ENCODE results near the gene HTATIP2. TPM values are rescaled to one million over a fixed set of nuclear protein-coding genes. Genes with fewer than 3 reads are reported as not detected.
"Not testable (repeated sequence)": the region's sequence is repeated elsewhere in the genome, so short reads cannot be mapped to it uniquely, and the experiment has no call there.

The HTATIP2 gene
- total RNA-seq, 1 donor from 2014 or later: 25.4 TPM

GRCh38 chr11:20362481-20362880 is 1.0 kb upstream of the HTATIP2 start:
- TF ChIP-seq, protein P1, sequence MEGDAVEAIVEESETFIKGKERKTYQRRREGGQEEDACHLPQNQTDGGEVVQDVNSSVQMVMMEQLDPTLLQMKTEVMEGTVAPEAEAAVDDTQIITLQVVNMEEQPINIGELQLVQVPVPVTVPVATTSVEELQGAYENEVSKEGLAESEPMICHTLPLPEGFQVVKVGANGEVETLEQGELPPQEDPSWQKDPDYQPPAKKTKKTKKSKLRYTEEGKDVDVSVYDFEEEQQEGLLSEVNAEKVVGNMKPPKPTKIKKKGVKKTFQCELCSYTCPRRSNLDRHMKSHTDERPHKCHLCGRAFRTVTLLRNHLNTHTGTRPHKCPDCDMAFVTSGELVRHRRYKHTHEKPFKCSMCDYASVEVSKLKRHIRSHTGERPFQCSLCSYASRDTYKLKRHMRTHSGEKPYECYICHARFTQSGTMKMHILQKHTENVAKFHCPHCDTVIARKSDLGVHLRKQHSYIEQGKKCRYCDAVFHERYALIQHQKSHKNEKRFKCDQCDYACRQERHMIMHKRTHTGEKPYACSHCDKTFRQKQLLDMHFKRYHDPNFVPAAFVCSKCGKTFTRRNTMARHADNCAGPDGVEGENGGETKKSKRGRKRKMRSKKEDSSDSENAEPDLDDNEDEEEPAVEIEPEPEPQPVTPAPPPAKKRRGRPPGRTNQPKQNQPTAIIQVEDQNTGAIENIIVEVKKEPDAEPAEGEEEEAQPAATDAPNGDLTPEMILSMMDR (IDR thresholded peaks at IDR 0.05; ENCODE audit: insufficient read depth, low read depth, low read length): no peak
- no peak for TF ChIP-seq EZH2 (IDR thresholded peaks at IDR 0.05; ENCODE audit: insufficient read depth, low read length)
- no peak overlapping the region for H3K4me2 ChIP-seq (ENCODE audit: low read length)
- Mint-ChIP-seq H3K27me3 (ENCODE audit: low read depth, unreplicated experiment) (peaks cover 4% of the 10 kb centered on the region), H3K9me3 (ENCODE audit: unreplicated experiment) (peaks cover 3% of the 10 kb centered on the region), H3K4me1 (ENCODE audit: low read depth, unreplicated experiment) (peaks cover 18% of the 10 kb centered on the region), H3K27ac (ENCODE audit: unreplicated experiment) (no peak overlapping the region), H3K36me3 (ENCODE audit: low read depth, unreplicated experiment) (no peaks in the 10 kb centered on the region), H3K4me3 (ENCODE audit: unreplicated experiment) (peak overlapping the region; percentile 88)
- H3K9ac ChIP-seq (ENCODE audit: low read length): no peak overlapping the region
- no peak overlapping the region for H2AFZ ChIP-seq (ENCODE audit: low read depth, low read length)
- no peaks in the 10 kb centered on the region for H3K9me3 ChIP-seq (ENCODE audit: insufficient read depth, low read depth, low read length)
- H3K27me3 ChIP-seq (ENCODE audit: insufficient read depth, low read length): peaks cover 4% of the 10 kb centered on the region
- H3K36me3 ChIP-seq (ENCODE audit: insufficient read depth, low read length): no peaks in the 10 kb centered on the region
- no peak overlapping the region for H3K4me3 ChIP-seq (ENCODE audit: insufficient read depth, low read depth, low read length)
- peaks cover 11% of the 10 kb centered on the region for H3K4me1 ChIP-seq (ENCODE audit: insufficient read depth, low read length)
- no peak for DNase-seq (ENCODE audit: low read depth)
- H3K79me2 ChIP-seq (ENCODE audit: insufficient read depth, low read length): no peaks in the 10 kb centered on the region
- no peak overlapping the region for H3K27ac ChIP-seq (ENCODE audit: low read depth, low read length)
- no peaks in the 10 kb centered on the region for H4K20me1 ChIP-seq (ENCODE audit: insufficient read depth, low read length)
- FAIRE-seq: no peak

DNA sequence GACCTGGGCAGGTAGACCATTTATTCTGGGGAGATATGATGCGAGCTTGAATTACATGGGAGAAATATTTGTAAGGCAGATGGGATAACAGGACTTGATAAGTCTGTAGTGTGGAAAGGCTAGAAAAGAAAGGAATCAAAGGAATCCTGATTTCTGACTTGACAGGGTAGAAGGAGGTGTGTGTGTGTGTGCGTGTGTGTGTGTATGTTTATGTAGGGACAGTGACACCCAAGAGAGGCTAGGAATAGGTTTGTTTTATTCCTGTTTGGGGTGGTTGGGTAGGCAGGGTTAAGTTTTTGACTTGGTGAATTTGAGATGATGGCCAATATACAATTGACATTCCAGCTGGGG is 390 bp upstream of the HTATIP2 start:
- no peaks in the 10 kb centered on the region for H4K20me1 ChIP-seq (ENCODE audit: insufficient read depth, low read length)
- peaks cover 4% of the 10 kb centered on the region for H3K27me3 Mint-ChIP-seq (ENCODE audit: low read depth, unreplicated experiment)
- H3K36me3 Mint-ChIP-seq (ENCODE audit: low read depth, unreplicated experiment): no peaks in the 10 kb centered on the region
- H3K9ac ChIP-seq (ENCODE audit: low read length): no peak overlapping the region
- DNase-seq (ENCODE audit: low read depth) (no peak), FAIRE-seq (no peak)
- no peaks in the 10 kb centered on the region for H3K9me3 ChIP-seq (ENCODE audit: insufficient read depth, low read depth, low read length)
- H3K36me3 ChIP-seq (ENCODE audit: insufficient read depth, low read length): no peaks in the 10 kb centered on the region
- H3K9me3 Mint-ChIP-seq (ENCODE audit: unreplicated experiment): peaks cover 3% of the 10 kb centered on the region
- H3K79me2 ChIP-seq (ENCODE audit: insufficient read depth, low read length): no peaks in the 10 kb centered on the region
- peak overlapping the region; percentile 88 for H3K4me3 Mint-ChIP-seq (ENCODE audit: unreplicated experiment)
- TF ChIP-seq EZH2 (IDR thresholded peaks at IDR 0.05; ENCODE audit: insufficient read depth, low read length): no peak
- TF ChIP-seq, protein P1 (IDR thresholded peaks at IDR 0.05; ENCODE audit: insufficient read depth, low read depth, low read length): no peak
- H3K4me2 ChIP-seq (ENCODE audit: low read length): peak overlapping the region; percentile 83
- no peaks in the 10 kb centered on the region for H3K27me3 ChIP-seq (ENCODE audit: insufficient read depth, low read length)
- peak overlapping the region; percentile 60 for H3K4me3 ChIP-seq (ENCODE audit: insufficient read depth, low read depth, low read length)
- H3K4me1 Mint-ChIP-seq (ENCODE audit: low read depth, unreplicated experiment): peaks cover 22% of the 10 kb centered on the region
- peaks cover 12% of the 10 kb centered on the region for H3K4me1 ChIP-seq (ENCODE audit: insufficient read depth, low read length)
- peak overlapping the region; percentile 79 for H2AFZ ChIP-seq (ENCODE audit: low read depth, low read length)
- H3K27ac Mint-ChIP-seq (ENCODE audit: unreplicated experiment): peak overlapping the region; percentile 26
- H3K27ac ChIP-seq (ENCODE audit: low read depth, low read length): no peak overlapping the region

- no peak for DNase-seq (ENCODE audit: low read depth)
- no peak for TF ChIP-seq EZH2 (IDR thresholded peaks at IDR 0.05; ENCODE audit: insufficient read depth, low read length)
- TF ChIP-seq, protein P1 (IDR thresholded peaks at IDR 0.05; ENCODE audit: insufficient read depth, low read depth, low read length): no peak
- Histone ChIP-seq H3K4me3 (ENCODE audit: insufficient read depth, low read depth, low read length) (peak overlapping the region; percentile 60), H3K36me3 (ENCODE audit: insufficient read depth, low read length) (no peaks in the 10 kb centered on the region), H3K4me1 (ENCODE audit: insufficient read depth, low read length) (peaks cover 18% of the 10 kb centered on the region), H3K4me2 (ENCODE audit: low read length) (peak overlapping the region; percentile 83), H4K20me1 (ENCODE audit: insufficient read depth, low read length) (no peaks in the 10 kb centered on the region), H3K79me2 (ENCODE audit: insufficient read depth, low read length) (no peaks in the 10 kb centered on the region), H3K27ac (ENCODE audit: low read depth, low read length) (no peak overlapping the region), H2AFZ (ENCODE audit: low read depth, low read length) (peak overlapping the region; percentile 79), H3K9me3 (ENCODE audit: insufficient read depth, low read depth, low read length) (no peaks in the 10 kb centered on the region), H3K9ac (ENCODE audit: low read length) (peak overlapping the region; percentile 61), H3K27me3 (ENCODE audit: insufficient read depth, low read length) (no peaks in the 10 kb centered on the region)
- peaks cover 26% of the 10 kb centered on the region for H3K4me1 Mint-ChIP-seq (ENCODE audit: low read depth, unreplicated experiment)
- peak overlapping the region; percentile 86 for H3K4me3 Mint-ChIP-seq (ENCODE audit: unreplicated experiment)
- H3K9me3 Mint-ChIP-seq (ENCODE audit: unreplicated experiment): peaks cover 3% of the 10 kb centered on the region
- H3K36me3 Mint-ChIP-seq (ENCODE audit: low read depth, unreplicated experiment): peaks cover under 1% of the 10 kb centered on the region
- FAIRE-seq: no peak
- H3K27me3 Mint-ChIP-seq (ENCODE audit: low read depth, unreplicated experiment): peaks cover 4% of the 10 kb centered on the region
- no peak overlapping the region for H3K27ac Mint-ChIP-seq (ENCODE audit: unreplicated experiment)
Measured at GRCh38 chr11:20364341-20364792, 853 bp downstream of the HTATIP2 start.

DNA sequence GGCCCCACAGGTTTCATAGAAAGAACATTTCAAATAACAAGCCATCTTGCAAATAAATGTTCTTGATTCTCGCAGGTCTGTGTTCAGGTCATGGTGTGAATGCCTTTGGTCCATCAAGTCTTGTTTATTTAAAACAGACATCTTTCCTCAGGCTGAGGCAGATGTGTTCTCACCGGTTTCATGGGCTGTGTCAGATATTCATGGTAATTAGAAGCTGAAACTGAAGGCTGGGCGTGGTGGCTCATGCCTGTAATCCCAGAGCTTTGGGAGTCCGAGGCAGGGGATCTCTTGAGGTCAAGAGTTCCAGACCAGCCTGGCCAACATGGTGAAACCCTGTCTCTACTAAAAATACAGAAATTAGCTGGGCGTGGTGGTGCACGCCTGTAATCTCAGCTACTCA is 2.0 kb downstream of the HTATIP2 start:
- not testable (repeated sequence) for H3K79me2 ChIP-seq (ENCODE audit: insufficient read depth, low read length); H3K36me3 Mint-ChIP-seq (ENCODE audit: low read depth, unreplicated experiment); H2AFZ ChIP-seq (ENCODE audit: low read depth, low read length); H3K27me3 Mint-ChIP-seq (ENCODE audit: low read depth, unreplicated experiment); H3K27ac ChIP-seq (ENCODE audit: low read depth, low read length); H3K9me3 Mint-ChIP-seq (ENCODE audit: unreplicated experiment); H3K27me3 ChIP-seq (ENCODE audit: insufficient read depth, low read length); H3K9me3 ChIP-seq (ENCODE audit: insufficient read depth, low read depth, low read length); FAIRE-seq; H3K27ac Mint-ChIP-seq (ENCODE audit: unreplicated experiment); H3K4me2 ChIP-seq (ENCODE audit: low read length); DNase-seq (ENCODE audit: low read depth); H4K20me1 ChIP-seq (ENCODE audit: insufficient read depth, low read length); H3K4me3 Mint-ChIP-seq (ENCODE audit: unreplicated experiment); H3K9ac ChIP-seq (ENCODE audit: low read length); H3K36me3 ChIP-seq (ENCODE audit: insufficient read depth, low read length); H3K4me3 ChIP-seq (ENCODE audit: insufficient read depth, low read depth, low read length)
- peaks cover 18% of the 10 kb centered on the region for H3K4me1 ChIP-seq (ENCODE audit: insufficient read depth, low read length)
- H3K4me1 Mint-ChIP-seq (ENCODE audit: low read depth, unreplicated experiment): peaks cover 18% of the 10 kb centered on the region

All from astrocyte (in vitro differentiated cells and primary cell).